GM18511 (cell line): ENCODE results near the gene GATD1.
"Not testable (repeated sequence)": the region's sequence is repeated elsewhere in the genome, so short reads cannot be mapped to it uniquely, and the experiment has no call there.

Experiments used
- ATAC-seq: cut with Tn5 transposase; IDR thresholded peaks from one replicate; pipeline ENCODE4 v1.9.1; 2021; ENCODE audit warnings: mild to moderate bottlenecking, moderate library complexity; ENCODE audit not compliant: unreplicated experiment

The GATD1 gene

GRCh38 chr11:765025-765801 lies 12.1 kb downstream of the GATD1 start:
- ATAC-seq: no peak

- ATAC-seq: no peak
Measured at GRCh38 chr11:764322-765024, 12.8 kb downstream of the GATD1 start.

DNA sequence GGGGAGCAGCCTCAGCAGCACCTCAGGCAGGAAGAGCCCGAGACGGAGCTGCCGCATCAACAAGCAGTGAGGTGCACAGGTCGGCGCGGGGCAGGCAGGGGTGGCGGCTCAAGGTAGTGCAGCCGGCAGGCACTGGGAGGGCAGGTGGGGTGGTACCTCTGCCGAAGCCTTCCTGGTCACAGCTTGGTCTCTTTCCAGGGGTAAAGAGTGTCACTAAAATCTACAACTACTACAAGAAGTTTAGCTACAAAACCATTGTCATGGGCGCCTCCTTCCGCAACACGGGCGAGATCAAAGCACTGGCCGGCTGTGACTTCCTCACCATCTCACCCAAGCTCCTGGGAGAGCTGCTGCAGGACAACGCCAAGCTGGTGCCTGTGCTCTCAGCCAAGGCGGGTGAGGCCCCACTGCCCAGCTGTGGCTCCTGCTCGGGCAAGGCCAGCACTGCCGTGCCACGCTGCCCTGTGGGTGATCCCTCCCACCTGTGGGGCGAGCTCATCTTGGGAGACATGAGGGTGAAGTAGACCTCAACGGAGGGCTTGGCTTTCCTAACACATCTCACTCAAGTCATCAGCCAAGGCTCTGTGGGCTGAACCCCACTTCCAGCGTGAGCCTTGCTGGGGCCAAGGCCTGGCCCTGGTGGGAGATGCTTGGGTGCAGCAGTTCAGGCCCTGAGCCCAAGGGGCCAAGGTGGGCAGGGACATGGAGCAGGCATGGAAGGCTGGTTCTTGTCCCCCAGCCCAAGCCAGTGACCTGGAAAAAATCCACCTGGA lies 13.6 kb downstream of the GATD1 start:
- ATAC-seq: no peak

DNA sequence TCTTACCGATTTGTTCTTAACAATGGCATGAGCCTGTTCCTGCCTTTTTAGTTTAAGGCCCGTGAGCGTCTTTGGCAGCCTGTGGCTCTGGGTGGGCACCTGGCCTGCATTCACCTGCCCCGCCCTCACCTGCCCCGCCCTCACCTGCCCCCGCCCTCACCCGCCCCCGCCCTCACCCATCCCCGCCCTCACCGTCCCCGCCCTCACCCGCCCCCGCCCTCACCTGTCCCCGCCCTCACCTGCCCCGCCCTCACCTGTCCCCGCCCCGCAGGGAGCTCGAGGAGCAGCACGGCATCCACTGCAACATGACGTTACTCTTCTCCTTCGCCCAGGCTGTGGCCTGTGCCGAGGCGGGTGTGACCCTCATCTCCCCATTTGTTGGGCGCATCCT lies 14.2 kb downstream of the GATD1 start:
- no peak for ATAC-seq

DNA sequence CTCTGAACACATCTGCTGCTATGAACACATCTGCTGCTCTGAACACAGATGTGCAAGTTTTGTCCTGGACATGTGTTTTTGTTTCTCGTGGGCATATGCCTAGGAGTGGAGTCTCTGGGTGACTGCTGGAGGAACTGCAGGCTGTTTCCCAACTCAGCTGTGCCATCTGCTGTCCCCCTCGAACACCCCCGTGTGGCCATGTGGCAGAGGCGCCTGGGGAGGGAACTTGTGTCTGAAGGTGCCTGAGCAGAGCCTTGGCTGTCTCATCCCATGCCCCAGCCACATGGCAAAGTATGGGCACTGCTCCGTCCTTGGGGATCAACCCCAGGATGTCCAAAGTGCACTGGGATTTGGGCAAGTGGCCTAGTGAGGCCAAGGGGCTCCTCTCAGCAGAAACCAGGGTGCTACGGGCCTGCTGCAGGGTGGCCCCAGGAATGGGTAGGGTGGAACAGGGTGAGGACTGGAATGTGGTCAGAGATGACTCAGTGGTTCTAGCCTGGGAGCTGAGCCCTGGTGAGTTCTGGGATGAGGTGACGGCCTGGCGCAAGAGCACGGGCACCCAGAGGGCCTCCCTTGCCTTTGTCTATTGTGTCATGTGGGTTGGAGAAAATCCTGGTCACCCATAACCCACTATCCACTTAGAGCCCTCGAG lies 14.7 kb downstream of the GATD1 start:
- ATAC-seq: no peak

- no peak for ATAC-seq
Measured at GRCh38 chr11:761526-762108, 15.7 kb downstream of the GATD1 start.

- no peak for ATAC-seq
Measured at GRCh38 chr11:760236-760635, 17.1 kb downstream of the GATD1 start.

GRCh38 chr11:749731-750130 lies 27.6 kb downstream of the GATD1 start:
- no peak for ATAC-seq

DNA sequence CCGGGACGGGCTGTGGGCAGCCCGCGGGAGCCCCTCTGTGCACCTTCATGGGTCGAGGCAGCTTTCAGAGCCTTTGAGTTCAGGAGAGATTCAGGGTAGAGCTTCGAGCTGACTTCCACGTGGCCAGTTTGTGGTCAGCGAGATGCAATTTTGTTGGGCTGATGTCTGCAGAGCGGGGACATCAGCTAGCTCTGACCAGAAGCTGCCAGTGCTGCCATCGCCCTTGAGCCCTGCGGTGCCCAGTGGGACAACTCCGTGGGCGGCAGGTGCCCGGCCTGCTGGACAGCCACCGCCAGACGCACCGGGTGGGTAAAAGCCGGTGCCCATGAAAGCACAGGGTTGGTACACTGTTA lies 29.3 kb downstream of the GATD1 start:
- peak; percentile 23 for ATAC-seq

GRCh38 chr11:747158-748006 lies 29.9 kb downstream of the GATD1 start, which contains the start of gene TALDO1:
TSS of gene TALDO1 (plus strand) at chr11:747464. CDS start at chr11:747482, 18 bp downstream.
- peak; percentile 88 for ATAC-seq

- peak; percentile 36 for ATAC-seq
Measured at GRCh38 chr11:746289-747157, 30.8 kb downstream of the GATD1 start.

GRCh38 chr11:745428-745827 lies 31.9 kb downstream of the GATD1 start:
- no peak for ATAC-seq

DNA sequence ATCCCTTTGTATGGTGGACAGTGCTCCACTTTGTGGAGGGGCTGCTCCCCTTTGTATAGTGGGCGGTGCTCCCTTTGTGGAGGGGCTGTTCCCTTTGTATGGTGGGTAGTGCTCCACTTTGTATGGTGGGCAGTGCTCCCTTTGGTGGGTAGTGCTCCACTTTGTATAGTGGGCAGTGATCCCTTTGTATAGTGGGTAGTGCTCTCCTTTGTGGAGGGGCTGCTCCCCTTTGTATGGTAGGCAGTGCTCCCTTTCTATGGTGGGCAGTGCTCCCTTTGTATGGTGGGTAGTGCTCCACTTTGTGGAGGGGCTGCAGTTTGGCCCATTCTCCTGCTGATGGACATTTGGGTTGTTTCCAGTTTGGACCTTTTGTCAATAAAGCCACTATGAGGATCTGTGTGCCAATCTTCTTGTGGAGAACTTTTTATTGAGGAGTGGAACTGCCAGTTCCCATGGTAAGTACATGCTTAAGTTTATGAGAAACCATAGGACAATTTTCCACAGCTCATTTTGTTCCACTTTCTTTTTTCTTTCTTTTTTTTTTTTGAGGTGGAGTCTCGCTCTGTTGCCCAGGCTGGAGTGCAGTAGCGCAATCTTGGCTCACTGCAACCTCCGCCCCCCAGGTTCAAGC lies 34.6 kb downstream of the GATD1 start:
- no peak for ATAC-seq

DNA sequence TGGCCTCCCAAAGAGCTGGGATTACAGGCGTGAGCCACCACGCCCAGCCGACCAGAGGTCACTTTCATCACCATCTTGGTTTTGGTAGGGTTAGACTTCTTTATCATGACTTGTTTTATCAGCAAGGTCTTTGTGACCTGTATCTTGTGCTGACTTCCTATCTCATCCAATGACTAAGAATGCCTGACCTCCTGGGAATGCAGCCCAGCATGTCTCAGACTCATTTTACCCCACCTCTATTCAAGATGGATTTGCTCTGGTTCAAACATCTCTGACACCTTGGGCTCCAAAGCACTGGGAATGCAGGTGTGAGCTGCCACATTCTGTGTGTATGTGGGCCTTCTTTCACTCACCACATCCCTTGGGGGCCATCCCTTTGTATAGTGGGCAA lies 35.1 kb downstream of the GATD1 start:
- ATAC-seq: no peak

DNA sequence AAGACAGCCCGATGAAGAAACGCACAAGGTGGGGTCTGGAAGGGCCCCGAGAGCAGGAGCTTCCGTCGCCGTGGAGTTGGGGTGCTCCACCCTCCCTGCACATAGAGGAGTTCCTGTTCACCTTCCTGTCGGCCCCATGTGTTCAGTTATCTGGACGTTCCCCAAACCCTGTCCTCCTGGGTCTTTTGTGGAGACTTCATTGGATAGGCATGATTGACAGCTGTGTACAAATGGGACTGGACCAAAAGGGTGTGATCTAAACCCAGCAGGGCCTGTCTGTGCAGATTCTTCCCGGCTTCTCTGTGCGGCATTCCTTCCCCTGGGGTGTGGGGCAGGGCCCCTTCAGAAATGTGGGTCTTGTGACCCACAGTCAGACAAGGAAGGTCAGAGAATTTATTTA lies 39.4 kb downstream of the GATD1 start:
- ATAC-seq: not testable (repeated sequence)

DNA sequence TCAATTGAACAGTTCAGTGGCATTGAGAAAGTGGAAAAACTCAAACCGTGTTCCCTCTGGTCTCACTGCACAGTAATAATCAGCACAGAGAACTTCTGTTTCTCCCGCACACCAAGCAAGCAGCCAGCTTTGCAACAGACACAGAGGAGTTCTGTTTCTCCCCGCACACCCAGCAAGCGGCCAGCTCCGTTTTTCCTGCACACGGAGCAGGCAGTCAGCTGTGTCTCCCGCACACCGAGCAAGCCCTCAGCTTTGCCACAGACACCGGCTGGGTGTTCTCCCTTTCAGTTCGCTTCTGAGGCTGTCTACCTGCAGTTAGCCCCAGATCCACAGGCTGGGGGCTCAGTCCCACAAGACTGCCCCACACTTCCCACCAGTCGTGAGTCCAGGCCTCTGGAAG lies 39.9 kb downstream of the GATD1 start:
- ATAC-seq: no peak

GRCh38 chr11:734541-734940 lies 42.7 kb downstream of the GATD1 start:
- ATAC-seq: not testable (repeated sequence)

DNA sequence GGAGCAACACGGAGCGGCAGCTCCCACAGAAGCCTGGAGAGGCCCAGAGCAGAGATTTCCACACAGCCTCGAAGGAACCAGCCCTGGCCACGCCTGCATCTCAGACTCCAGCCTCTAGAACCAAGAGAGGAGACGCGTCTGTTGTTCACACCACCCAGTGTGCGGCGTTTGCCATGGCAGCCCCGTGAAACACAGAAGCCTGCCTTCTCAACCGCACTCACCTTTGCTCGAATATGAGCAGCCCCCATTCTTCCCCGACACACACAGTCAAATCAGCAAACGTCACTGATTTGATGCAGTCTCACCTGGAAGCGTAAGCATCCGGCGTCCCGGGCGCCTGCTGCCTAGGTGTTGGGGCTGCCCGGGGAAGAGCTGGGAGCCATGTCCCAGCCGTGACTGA lies 44.2 kb downstream of the GATD1 start:
- no peak for ATAC-seq
